ENCODE data around the gene THSD4.

DNA sequence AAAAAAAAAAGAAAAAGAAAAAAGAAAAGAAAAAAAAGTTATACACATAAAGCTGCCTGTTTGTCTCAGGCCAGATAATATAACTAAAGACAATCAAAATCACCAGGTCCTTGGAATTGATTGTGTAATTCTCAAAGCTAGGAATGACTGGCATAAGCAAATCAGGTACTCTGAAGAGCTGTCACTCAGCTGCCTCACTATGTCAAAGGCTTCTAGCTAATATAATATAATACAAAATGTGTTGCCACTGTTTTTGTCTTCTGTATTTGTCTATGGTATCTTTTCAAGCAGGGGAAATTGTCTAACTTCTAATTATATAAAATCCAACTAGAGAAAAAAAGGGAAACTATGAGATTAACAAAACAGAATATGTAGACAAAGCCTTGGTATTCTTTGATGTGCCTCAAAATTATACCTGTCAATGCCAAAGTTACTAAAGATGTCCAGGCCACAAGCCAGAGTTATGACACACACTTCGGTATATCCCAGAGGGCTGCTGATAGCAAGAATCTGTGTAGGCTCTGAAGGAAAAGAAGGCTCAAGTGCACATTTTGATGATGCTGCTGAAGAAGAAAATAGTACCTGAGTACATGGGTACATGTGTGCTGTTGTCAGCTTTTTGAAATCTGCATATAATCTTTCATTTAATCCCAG, 658.1 kb downstream of the THSD4 start:
- TF ChIP-seq, protein P1, sequence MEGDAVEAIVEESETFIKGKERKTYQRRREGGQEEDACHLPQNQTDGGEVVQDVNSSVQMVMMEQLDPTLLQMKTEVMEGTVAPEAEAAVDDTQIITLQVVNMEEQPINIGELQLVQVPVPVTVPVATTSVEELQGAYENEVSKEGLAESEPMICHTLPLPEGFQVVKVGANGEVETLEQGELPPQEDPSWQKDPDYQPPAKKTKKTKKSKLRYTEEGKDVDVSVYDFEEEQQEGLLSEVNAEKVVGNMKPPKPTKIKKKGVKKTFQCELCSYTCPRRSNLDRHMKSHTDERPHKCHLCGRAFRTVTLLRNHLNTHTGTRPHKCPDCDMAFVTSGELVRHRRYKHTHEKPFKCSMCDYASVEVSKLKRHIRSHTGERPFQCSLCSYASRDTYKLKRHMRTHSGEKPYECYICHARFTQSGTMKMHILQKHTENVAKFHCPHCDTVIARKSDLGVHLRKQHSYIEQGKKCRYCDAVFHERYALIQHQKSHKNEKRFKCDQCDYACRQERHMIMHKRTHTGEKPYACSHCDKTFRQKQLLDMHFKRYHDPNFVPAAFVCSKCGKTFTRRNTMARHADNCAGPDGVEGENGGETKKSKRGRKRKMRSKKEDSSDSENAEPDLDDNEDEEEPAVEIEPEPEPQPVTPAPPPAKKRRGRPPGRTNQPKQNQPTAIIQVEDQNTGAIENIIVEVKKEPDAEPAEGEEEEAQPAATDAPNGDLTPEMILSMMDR (IDR thresholded peaks at IDR 0.05; ENCODE audit: poor library complexity, severe bottlenecking), result no peak
- TF ChIP-seq EZH2 (IDR thresholded peaks at IDR 0.05; ENCODE audit: borderline replicate concordance, insufficient read depth, low read length, poor library complexity, severe bottlenecking) (no peak), REST (IDR thresholded peaks at IDR 0.05; ENCODE audit: borderline replicate concordance) (no peak), SMC3 (conservative IDR thresholded peaks at IDR 0.05; ENCODE audit: poor library complexity) (no peak)

Measured in neural cell (in vitro differentiated cells).